GM18873 (cell line): ENCODE data around the gene GPR85.
"Not testable (repeated sequence)": the region's sequence is repeated elsewhere in the genome, so short reads cannot be mapped to it uniquely, and the experiment has no call there.

Experiments
- ATAC-seq: cut with Tn5 transposase; IDR thresholded peaks from one replicate; pipeline ENCODE4 v1.9.1; 2021; ENCODE audit warnings: mild to moderate bottlenecking, moderate library complexity, moderate number of reproducible peaks; ENCODE audit not compliant: unreplicated experiment, low FRiP score

GPR85 gene

DNA sequence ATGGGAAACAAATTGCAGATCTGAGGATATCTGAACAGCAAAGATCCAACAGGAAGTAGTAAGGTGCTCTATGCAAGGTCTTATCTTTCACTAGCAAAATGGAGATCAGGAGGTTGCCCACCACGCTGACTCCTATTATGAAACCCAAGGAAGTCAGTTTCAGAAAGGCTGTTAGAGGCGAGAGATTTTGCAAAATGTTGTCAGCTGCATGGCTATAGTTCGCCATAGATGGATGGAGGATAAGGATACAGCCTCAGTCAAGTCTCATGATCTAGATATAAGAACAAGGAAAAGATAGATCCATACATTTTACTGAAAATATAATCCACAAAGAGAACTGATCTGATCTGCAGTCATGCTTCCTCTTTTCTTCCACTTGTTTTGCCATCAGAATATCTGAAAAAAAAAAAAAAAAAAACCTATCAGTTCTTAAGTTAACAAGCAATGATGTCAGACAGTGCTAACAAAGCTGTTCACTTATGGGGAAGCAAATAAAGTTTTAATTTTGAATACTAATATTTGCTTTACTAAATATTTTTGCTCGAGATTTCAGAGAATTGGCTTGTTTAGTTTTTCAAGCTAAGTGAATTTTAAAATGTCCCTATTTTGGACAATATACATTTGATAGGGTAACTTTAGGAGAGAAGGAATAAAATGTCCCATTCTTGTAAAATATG lies 2.0 kb downstream of the GPR85 start:
- ATAC-seq: no peak

DNA sequence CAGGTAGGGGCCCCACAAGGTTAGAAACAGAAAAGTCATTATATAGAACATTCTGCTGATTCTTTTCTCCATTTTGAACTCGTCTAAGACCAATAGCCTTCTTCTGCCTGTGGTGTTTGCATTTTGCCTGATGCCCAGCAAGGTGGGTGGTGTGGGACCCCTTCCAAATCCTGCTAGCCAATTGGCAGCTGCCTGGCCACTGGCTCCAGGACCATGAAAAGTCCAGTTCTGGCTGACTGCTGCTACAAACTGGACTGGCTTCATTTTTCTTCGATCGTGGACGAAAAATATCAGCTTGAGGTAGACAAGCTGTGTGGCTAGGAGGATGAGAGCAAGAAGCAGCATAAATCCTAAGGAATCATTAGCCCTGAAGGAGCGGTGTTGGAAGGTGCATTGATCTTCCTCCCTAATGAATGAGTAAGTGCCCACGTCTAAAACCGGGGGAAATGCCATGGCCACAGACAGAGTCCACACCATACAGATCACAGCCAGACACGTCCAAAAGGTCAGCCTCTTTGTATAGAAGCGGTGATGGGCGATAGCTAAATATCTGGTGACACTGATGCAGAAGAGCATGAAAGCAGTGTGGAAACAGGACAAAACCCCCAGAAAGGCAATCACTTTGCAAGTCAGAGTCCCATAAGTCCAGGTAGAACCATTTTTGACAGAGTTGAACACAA lies 2.7 kb downstream of the GPR85 start:
- ATAC-seq: no peak

DNA sequence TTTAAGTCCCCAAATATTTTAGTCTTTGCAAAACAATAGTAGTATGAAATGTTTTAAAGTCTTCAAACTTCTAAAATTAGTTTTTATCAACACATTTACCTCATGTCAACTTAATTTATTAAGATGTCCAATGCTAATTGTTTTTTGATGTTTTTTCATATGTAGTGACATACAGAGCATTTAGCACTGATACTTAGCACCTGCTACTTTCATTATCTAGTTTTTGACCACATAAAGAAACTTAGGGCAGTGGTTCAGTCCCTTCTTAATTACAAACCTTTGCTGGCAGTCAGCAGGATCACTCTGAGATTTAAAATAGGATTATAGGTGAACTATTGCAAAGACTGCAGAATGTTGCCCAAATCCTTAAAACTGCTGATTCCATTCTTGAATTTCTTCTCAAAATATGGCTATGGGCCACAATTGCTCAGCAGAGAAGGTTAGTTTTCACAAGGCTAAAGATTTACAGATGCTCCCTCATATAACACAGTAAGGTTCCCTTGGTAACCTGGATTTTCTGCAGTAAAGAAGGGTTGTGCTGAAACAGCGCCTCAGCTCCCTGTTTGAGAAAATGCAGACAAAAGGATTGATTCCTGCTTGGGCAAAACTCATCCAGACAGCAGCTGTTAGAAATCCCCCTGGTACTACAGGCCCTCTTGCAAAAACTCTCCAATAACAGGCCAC lies 3.4 kb downstream of the GPR85 start:
- peak; percentile 45 for ATAC-seq

DNA sequence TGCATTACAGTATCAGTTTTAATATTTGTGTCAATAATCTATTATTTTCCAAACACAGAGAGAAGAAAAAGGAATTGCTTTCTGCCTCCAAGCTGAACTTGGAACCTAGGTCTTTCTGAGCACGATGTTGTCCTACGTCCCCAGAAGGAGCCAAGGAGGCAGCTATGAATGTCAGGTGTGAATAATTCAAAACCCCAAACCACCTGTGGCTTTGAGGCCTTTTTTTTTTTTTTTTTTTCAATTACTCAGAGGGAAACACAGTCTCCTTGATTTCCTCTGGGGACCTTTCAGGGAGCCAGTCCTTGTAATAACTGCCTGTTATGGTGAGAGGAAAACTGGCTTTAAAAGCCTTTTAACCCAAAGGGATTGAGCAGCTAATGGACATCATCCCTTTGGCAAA lies 8.3 kb downstream of the GPR85 start:
- no peak for ATAC-seq

DNA sequence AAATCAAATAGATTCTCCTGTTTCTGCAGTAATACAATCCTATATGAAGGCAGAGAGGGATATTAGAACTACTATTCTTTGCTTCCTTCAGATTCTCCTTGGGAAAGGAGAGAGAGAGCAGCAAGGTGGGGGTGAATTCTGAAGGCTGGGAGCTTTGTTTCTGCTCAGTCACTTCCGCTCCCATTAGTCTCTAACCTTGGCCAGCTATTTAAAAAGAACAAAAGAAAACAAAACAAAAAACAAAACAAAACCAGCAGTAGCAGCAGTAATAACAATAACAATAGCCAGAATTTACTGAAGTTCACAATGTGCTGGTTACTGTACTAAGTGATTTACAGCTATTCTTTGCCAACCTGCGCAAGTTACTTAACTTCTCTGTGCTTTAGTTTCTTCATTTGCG lies 9.9 kb downstream of the GPR85 start:
- ATAC-seq: no peak

DNA sequence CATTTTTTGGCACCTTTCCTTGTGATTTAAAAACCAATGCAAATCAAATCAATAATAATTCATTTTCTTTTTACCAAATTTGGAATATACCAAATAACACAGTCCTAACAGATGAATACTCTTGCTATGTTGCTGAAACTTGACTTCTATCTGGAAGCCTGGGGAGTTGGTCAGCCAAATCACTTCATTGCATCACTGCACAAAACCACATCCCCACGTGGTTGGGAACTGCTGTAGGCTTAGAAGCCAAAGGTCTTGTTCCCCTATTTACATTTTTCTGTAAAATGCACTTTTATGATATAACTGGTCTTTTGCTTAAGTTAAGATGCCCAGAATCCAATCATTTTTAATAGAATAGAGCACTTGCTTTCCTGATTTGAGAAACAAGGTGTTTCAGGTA lies 15.2 kb downstream of the GPR85 start:
- no peak for ATAC-seq

DNA sequence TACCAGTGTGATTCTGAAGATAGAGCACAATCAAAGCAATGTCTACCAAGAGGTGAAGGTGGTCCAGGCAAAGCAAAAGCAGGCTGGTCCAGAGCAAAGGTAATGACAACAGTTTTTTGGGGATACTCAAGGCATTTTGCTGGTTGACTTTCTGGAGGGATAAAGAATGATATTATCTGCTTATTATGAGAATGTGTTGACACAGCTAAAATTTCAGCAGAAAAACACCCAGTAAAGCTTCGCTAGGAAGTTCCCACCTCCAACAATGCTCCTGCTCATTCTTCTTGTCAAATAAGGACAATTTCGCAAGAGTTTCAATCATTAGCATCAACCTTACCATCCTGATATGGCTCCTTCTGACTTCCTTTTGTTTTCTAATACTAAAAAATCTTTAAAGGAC lies 24.1 kb downstream of the GPR85 start:
- ATAC-seq: no peak

DNA sequence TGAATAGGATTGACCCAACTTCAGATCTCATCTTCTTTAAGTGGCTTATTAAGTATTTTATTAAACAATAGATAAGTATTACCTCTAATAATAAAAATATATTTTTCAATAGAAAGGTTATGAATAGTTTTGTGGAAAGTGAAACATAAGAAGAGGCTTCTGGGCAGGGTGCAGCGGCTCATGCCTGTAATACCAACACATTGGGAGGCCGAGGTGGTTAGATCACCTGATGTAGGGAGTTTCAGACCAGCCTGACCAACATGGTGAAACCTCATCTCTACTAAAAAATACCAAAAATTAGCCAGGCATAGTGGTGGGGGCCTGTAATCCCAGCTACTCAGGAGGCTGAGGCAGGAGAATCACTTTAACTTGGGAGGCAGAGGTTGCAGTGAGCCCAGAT lies 26.5 kb downstream of the GPR85 start:
- ATAC-seq: no peak

DNA sequence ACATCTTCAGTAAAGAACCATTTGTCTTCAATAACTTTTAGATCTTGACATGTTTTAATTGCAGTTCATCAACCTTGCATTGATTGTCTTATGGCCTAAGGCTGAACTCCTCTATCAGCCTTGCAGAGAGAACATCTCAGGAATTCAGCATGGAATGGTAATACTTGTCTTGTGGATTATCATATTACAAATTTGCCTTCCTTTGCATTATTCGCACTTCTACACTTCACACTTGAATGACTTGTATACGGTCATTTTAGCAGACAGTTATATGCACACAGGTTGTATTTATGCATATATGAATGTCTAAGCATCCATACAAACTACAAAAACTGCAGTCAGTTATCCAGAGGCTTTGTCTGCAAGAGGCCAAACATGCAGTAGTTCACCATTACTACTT lies 31.7 kb downstream of the GPR85 start:
- ATAC-seq: no peak

DNA sequence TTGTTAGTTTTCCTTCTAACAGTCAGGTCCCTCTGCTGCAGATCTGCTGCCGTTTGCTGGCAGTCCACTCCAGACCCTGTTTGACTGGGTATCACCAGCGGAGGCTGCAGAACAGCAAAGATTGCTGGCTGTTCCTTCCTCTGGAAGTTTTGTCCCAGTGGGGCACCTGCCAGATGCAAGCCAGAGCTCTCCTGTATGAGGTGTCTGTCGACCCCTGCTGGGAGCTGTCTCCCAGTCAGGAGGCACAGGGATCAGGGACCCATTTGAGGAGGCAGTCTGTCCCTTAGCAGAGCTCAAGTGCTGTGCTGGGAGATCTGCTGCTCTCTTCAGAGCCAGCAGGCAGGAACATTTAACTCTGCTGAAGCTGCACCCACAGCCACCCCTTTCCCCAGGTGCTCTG lies 32.4 kb downstream of the GPR85 start:
- ATAC-seq: not testable (repeated sequence)

DNA sequence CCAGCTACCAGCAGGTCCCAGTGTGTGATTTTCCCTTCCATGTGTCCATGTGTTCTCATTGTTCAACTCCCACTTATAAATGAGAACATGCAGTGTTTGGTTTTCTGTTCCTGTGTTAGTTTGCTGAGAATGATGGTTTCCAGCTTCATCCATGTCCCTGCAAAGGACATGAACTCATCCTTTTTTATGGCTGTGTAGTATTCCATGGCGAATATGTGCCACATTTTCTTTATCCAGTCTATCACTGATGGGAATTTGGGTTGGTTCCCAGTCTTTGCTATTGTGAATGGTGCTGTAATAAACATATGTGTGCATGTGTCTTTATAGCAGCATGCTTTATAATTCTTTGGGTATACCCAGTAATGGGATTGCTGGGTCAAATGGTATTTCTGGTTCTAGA lies 37.4 kb downstream of the GPR85 start:
- not testable (repeated sequence) for ATAC-seq

DNA sequence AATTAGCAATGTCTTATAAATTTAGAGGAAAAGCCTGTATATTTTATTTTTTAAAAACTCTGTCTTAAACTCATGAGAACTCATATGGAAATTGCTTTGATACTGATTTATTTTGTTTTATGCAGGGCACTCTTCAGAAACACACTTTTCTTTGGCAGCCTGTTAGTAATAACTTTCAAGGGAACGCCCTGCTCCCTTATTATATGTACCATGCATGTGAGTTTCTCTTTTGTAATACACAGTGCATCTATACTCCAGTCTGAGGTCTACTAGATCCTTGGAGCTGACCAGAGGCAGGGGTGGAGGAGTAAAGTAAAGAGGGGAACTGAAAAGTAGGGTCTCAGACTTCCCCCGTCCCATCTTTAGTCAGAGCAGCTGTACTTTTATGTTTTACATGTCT lies 40.2 kb downstream of the GPR85 start:
- no peak for ATAC-seq

DNA sequence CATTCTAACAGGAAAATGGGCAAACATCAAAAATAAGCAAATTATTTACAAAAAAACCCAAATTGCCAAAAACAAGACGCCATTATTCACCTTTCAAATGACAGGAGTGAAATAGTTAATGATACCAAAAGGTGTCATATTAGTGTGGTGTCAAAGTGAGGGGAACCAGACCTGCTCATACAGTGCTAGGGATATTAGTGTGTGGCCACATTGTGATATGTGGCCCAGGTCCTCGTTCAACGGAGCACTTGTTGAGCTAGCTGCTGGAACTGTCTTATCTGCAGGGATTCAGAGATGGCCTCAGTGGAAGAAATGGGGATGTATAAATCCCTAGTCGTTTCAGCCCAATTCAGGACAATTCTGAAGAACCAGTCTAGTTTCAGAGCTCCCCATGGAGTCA lies 41.2 kb downstream of the GPR85 start:
- ATAC-seq: no peak

DNA sequence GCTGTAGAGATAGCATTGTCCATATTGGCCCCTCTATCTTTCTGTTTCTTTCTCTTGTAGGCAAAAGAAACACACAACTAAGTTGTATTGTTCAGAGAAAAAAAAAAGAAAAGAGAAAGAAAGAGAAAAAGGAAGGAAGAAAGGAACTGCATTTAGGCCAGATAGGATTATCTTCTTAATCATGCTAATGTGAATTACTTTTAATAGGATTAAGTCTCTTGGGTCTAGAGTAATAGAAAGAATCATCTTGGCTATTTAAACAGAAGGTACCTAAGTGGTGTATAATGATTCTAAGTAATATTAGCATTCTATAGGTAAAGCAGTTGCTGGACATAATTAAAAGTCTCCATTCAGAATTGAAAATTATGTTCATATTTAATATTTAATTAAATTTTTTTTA lies 42.2 kb downstream of the GPR85 start:
- ATAC-seq: no peak

DNA sequence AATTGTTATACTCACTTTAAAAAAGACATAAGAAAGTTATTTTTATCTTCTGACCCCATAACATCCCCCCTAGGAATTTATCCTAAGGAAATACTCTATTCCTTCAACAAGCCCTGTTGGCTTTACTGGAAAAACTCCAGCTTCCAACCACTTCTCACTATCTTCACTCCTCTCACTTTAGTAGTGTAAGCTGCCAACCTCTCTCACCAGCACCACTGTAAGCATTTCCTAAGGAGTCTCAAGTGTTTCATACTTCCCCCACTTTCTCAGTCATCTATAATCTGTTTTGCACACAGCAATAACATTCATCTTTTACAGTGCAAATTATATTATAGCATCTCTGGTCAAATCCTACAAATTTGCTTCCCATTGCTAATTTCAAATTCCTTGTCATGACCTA lies 45.8 kb downstream of the GPR85 start:
- no peak for ATAC-seq

DNA sequence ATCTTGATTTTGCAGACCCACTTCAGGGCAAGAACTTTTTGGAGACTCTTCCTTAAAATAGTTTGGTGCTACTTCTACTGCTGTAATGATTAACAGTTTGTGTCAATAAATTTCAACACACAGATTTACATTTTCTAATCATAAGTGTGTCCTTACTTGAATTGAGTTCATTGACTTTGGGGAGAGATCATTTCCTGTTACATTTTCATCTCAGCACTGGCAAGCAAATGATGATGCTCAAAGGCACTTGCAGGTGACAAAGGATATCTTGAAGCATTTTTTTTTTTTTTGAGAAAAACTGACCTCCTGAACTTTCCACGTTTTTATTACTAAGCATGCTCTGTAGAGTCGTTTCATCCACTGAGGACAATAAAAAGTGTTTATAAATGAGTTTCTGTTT lies 52.7 kb downstream of the GPR85 start:
- ATAC-seq: no peak
